GM19043 (cell line): ENCODE results near the gene CTAG1B.
"Not testable (repeated sequence)": the region's sequence is repeated elsewhere in the genome, so short reads cannot be mapped to it uniquely, and the experiment has no call there.

Experiments
- ATAC-seq: cut with Tn5 transposase; IDR thresholded peaks from one replicate; pipeline ENCODE4 v1.9.1; 2021; ENCODE audit warnings: low read depth; ENCODE audit not compliant: unreplicated experiment

The CTAG1B gene

GRCh38 chrX:154628960-154629359 lies 9.9 kb upstream of the CTAG1B start:
- ATAC-seq, result not testable (repeated sequence)

- not testable (repeated sequence) for ATAC-seq
Observed at GRCh38 chrX:154620767-154621414, 1.8 kb upstream of the CTAG1B start.

- ATAC-seq, result not testable (repeated sequence)
Observed at GRCh38 chrX:154613586-154613985, 5.5 kb downstream of the CTAG1B start.

- ATAC-seq, result not testable (repeated sequence)
Observed at GRCh38 chrX:154611146-154611545, 7.9 kb downstream of the CTAG1B start.

- ATAC-seq, result not testable (repeated sequence)
Observed at GRCh38 chrX:154608823-154609222, 10.3 kb downstream of the CTAG1B start.

GRCh38 chrX:154607976-154608375 lies 11.1 kb downstream of the CTAG1B start:
- not testable (repeated sequence) for ATAC-seq

GRCh38 chrX:154607370-154607769 lies 11.7 kb downstream of the CTAG1B start:
- no peak for ATAC-seq

GRCh38 chrX:154605566-154605965 lies 13.5 kb downstream of the CTAG1B start:
- ATAC-seq, result no peak

- ATAC-seq, result no peak
Observed at GRCh38 chrX:154603438-154604430, 15.3 kb downstream of the CTAG1B start.

GRCh38 chrX:154602766-154603437 lies 16.2 kb downstream of the CTAG1B start:
- ATAC-seq, result no peak

- ATAC-seq, result no peak
Observed at GRCh38 chrX:154602226-154602625, 16.9 kb downstream of the CTAG1B start.

GRCh38 chrX:154600759-154601374 lies 18.2 kb downstream of the CTAG1B start:
- no peak for ATAC-seq

- no peak for ATAC-seq
Observed at GRCh38 chrX:154599531-154599930, 19.6 kb downstream of the CTAG1B start.

GRCh38 chrX:154598656-154599055 lies 20.4 kb downstream of the CTAG1B start:
- ATAC-seq, result no peak

- ATAC-seq, result no peak
Observed at GRCh38 chrX:154597221-154597620, 21.9 kb downstream of the CTAG1B start.

GRCh38 chrX:154596290-154596929 lies 22.7 kb downstream of the CTAG1B start:
- ATAC-seq, result no peak

- ATAC-seq, result no peak
Observed at GRCh38 chrX:154595559-154596249, 23.4 kb downstream of the CTAG1B start.

GRCh38 chrX:154594491-154594890 lies 24.6 kb downstream of the CTAG1B start:
- ATAC-seq, result no peak

GRCh38 chrX:154593201-154593600 lies 25.9 kb downstream of the CTAG1B start:
- ATAC-seq, result no peak

GRCh38 chrX:154592505-154592904 lies 26.6 kb downstream of the CTAG1B start:
- ATAC-seq, result no peak
